Ramos (cell line): ENCODE results near the gene U2AF2.

Experiments
- in situ Hi-C: fragments of 300-500 bp; cut with MboI; formaldehyde crosslinking; loops from one replicate; pipeline ENCODE4 v1.14.3; 2022; ENCODE audit warnings: low sequenced_read_pairs; ENCODE audit not compliant: unreplicated experiment

Gene U2AF2

GRCh38 chr19:55669418-55670279, 14.8 kb downstream of the U2AF2 start:
- in situ Hi-C loops: loop anchor here (25.0 kb wide), 1 partner anchor 1482 kb away; the partner anchor contains the start of genes MBOAT7 and TSEN34

GRCh38 chr19:55670280-55671053, 15.6 kb downstream of the U2AF2 start:
- in situ Hi-C loops: loop anchor here (25.0 kb wide), 1 partner anchor 1483 kb away; the partner anchor contains the start of genes MBOAT7 and TSEN34

GRCh38 chr19:55671054-55671378, 16.2 kb downstream of the U2AF2 start:
- in situ Hi-C loops: loop anchor here (25.0 kb wide), 1 partner anchor 1484 kb away; the partner anchor contains the start of genes MBOAT7 and TSEN34

- in situ Hi-C loops: loop anchor here (25.0 kb wide), 1 partner anchor 1485 kb away; the partner anchor contains the start of genes MBOAT7 and TSEN34
Measured at GRCh38 chr19:55672418-55672817, 17.6 kb downstream of the U2AF2 start.

GRCh38 chr19:55673465-55673864, 18.6 kb downstream of the U2AF2 start:
- in situ Hi-C loops: loop anchor here (25.0 kb wide), 1 partner anchor 1486 kb away; the partner anchor contains the start of genes MBOAT7 and TSEN34

- in situ Hi-C loops: loop anchor here (25.0 kb wide), 1 partner anchor 1487 kb away; the partner anchor contains the start of genes MBOAT7 and TSEN34
Measured at GRCh38 chr19:55673889-55674288, 19.1 kb downstream of the U2AF2 start.

GRCh38 chr19:55674459-55674840, 19.6 kb downstream of the U2AF2 start:
- in situ Hi-C loops: loop anchor here (25.0 kb wide), 1 partner anchor 1487 kb away; the partner anchor contains the start of genes MBOAT7 and TSEN34

GRCh38 chr19:55674841-55675660, 20.2 kb downstream of the U2AF2 start, which contains the start of gene EPN1:
EPN1 (plus strand) TSS chr19:55675226; CDS start chr19:55678628, 3,402 bp downstream.
- in situ Hi-C loops: loop anchor here (25.0 kb wide), 1 partner anchor 1488 kb away; the partner anchor contains the start of genes MBOAT7 and TSEN34

- in situ Hi-C loops: no loop called here
Measured at GRCh38 chr19:55675661-55676354, 21.0 kb downstream of the U2AF2 start.

GRCh38 chr19:55676383-55676782, 21.5 kb downstream of the U2AF2 start:
- in situ Hi-C loops: no loop called here

GRCh38 chr19:55676889-55677505, 22.2 kb downstream of the U2AF2 start:
- in situ Hi-C loops: no loop called here

GRCh38 chr19:55677572-55678028, 22.8 kb downstream of the U2AF2 start:
- in situ Hi-C loops: no loop called here

GRCh38 chr19:55678121-55678671, 23.4 kb downstream of the U2AF2 start:
- in situ Hi-C loops: no loop called here

- in situ Hi-C loops: no loop called here
Measured at GRCh38 chr19:55679343-55680257, 24.8 kb downstream of the U2AF2 start.

- in situ Hi-C loops: no loop called here
Measured at GRCh38 chr19:55680339-55681130, 25.7 kb downstream of the U2AF2 start.
